ENCODE data around the gene HLA-F.

HLA-F gene

GRCh38 chr6:29752451-29753308, 29.4 kb downstream of the HLA-F start:
- Histone ChIP-seq H3K27ac (ENCODE audit: low read depth, low read length) (no peak overlapping the region), H3K9me3 (ENCODE audit: control insufficient read depth, insufficient read depth, low read depth, low read length) (no peaks in the 10 kb centered on the region), H3K36me3 (ENCODE audit: control insufficient read depth, insufficient read depth, low read length) (no peaks in the 10 kb centered on the region), H3K4me3 (ENCODE audit: low read depth, low read length) (peak overlapping the region; percentile 75), H3K9ac (ENCODE audit: low read length) (peak overlapping the region; percentile 51), H3K4me1 (ENCODE audit: control insufficient read depth, insufficient read depth, low read length) (peaks cover 34% of the 10 kb centered on the region), H3K27me3 (ENCODE audit: control insufficient read depth, insufficient read depth, low read length) (peaks cover 54% of the 10 kb centered on the region)

DNA sequence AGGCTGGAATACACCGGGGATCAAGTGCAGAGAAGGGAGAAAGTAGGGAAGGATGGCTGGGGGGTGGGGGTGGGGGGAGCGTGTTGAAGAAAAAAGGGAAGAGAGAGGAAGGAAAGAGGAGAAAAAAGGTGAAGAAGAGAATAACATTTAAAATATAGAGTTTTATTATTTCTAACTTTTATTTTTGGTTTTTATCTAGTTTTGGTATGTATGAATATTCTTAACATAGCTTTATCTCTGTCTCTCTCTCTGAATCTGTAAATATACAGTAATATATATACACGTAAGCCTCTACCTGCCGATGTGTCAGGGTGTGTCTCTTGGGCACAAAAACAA, 30.0 kb downstream of the HLA-F start:
- peaks cover 48% of the 10 kb centered on the region for H3K27me3 ChIP-seq (ENCODE audit: control insufficient read depth, insufficient read depth, low read length)
- peaks cover 34% of the 10 kb centered on the region for H3K4me1 ChIP-seq (ENCODE audit: control insufficient read depth, insufficient read depth, low read length)
- H3K4me3 ChIP-seq (ENCODE audit: low read depth, low read length), result no peak overlapping the region; the same call in 1 of the 2 replicates
- no peaks in the 10 kb centered on the region for H3K9me3 ChIP-seq (ENCODE audit: control insufficient read depth, insufficient read depth, low read depth, low read length)
- H3K27ac ChIP-seq (ENCODE audit: low read depth, low read length), result no peak overlapping the region
- H3K9ac ChIP-seq (ENCODE audit: low read length), result no peak overlapping the region
- H3K36me3 ChIP-seq (ENCODE audit: control insufficient read depth, insufficient read depth, low read length), result no peaks in the 10 kb centered on the region

DNA sequence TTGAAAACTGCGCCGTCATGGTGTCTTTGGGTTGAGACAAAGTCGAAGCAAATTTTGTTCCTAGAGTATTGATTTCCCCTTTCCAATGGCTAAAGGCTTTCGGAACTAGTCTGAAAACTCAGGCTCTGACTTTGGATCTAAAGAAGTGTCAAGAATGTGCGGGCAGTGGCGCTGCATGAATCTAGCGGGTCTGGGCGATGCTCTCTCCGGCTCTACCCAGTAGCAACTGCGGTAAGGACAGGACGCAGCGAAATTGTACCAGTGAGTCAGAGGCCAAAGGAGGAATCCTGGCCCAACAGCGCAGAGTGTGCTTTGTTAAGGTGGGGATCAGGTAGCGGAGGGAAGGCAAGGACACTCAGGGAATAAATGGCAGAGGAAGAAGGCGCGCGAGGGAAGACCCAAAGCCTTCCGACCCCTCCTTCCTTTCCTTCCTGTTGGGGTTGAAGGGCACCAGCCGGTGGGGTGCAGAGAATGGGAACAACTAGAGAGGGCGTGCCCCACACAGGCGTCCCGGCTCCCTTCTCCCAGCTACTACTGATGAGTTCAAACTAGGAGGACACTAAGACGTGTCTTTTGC, 32.1 kb downstream of the HLA-F start:
- no peak overlapping the region for H3K9ac ChIP-seq (ENCODE audit: low read length)
- H3K9me3 ChIP-seq (ENCODE audit: control insufficient read depth, insufficient read depth, low read depth, low read length), result no peaks in the 10 kb centered on the region
- peaks cover 50% of the 10 kb centered on the region for H3K4me1 ChIP-seq (ENCODE audit: control insufficient read depth, insufficient read depth, low read length)
- H3K36me3 ChIP-seq (ENCODE audit: control insufficient read depth, insufficient read depth, low read length), result no peaks in the 10 kb centered on the region
- H3K27me3 ChIP-seq (ENCODE audit: control insufficient read depth, insufficient read depth, low read length), result peaks cover 28% of the 10 kb centered on the region
- H3K27ac ChIP-seq (ENCODE audit: low read depth, low read length), result no peak overlapping the region
- no peak overlapping the region for H3K4me3 ChIP-seq (ENCODE audit: low read depth, low read length)

DNA sequence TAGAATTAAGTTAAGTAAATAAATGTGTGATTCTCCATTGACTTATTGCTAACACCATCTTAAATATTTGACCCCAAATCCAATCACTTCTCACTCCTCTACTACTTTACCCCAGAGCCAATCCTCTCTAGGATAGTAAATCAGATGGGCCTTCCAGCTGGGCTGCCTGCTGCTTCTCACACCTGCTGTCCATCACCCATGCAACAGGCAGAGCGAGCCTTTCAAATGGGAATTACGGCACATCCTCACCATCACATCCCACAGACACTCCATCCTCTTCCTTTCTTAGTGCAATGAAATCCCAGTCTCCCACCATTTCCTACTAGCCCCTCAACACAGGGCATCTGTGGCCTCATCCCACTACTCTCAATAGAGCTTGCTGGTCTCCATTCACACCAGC, 34.0 kb downstream of the HLA-F start:
- Histone ChIP-seq H3K27ac (ENCODE audit: low read depth, low read length) (no peak overlapping the region), H3K36me3 (ENCODE audit: control insufficient read depth, insufficient read depth, low read length) (no peaks in the 10 kb centered on the region), H3K4me1 (ENCODE audit: control insufficient read depth, insufficient read depth, low read length) (peaks cover 54% of the 10 kb centered on the region), H3K9ac (ENCODE audit: low read length) (peak overlapping the region; percentile 34), H3K9me3 (ENCODE audit: control insufficient read depth, insufficient read depth, low read depth, low read length) (no peaks in the 10 kb centered on the region), H3K4me3 (ENCODE audit: low read depth, low read length) (no peak overlapping the region), H3K27me3 (ENCODE audit: control insufficient read depth, insufficient read depth, low read length) (peaks cover 9% of the 10 kb centered on the region)

GRCh38 chr6:29757701-29758293, 34.6 kb downstream of the HLA-F start:
- Histone ChIP-seq H3K27ac (ENCODE audit: low read depth, low read length) (no peak overlapping the region), H3K4me3 (ENCODE audit: low read depth, low read length) (no peak overlapping the region)

GRCh38 chr6:29758761-29759160, 35.5 kb downstream of the HLA-F start:
- Histone ChIP-seq H3K36me3 (ENCODE audit: control insufficient read depth, insufficient read depth, low read length) (no peaks in the 10 kb centered on the region), H3K4me1 (ENCODE audit: control insufficient read depth, insufficient read depth, low read length) (peaks cover 62% of the 10 kb centered on the region), H3K9ac (ENCODE audit: low read length) (peak overlapping the region; percentile 29), H3K27me3 (ENCODE audit: control insufficient read depth, insufficient read depth, low read length) (peaks cover 6% of the 10 kb centered on the region; the same call in 1 of the 2 replicates), H3K27ac (ENCODE audit: low read depth, low read length) (peak overlapping the region; percentile 69; the same call in 1 of the 2 replicates), H3K4me3 (ENCODE audit: low read depth, low read length) (no peak overlapping the region), H3K9me3 (ENCODE audit: control insufficient read depth, insufficient read depth, low read depth, low read length) (no peaks in the 10 kb centered on the region)

More at GRCh38 chr6:29757701-29758293, 34.6 kb downstream of the HLA-F start:
- Histone ChIP-seq H3K4me1 (ENCODE audit: control insufficient read depth, insufficient read depth, low read length) (peaks cover 58% of the 10 kb centered on the region), H3K9me3 (ENCODE audit: control insufficient read depth, insufficient read depth, low read depth, low read length) (no peaks in the 10 kb centered on the region), H3K36me3 (ENCODE audit: control insufficient read depth, insufficient read depth, low read length) (no peaks in the 10 kb centered on the region), H3K27me3 (ENCODE audit: control insufficient read depth, insufficient read depth, low read length) (peaks cover 6% of the 10 kb centered on the region; the same call in 1 of the 2 replicates), H3K9ac (ENCODE audit: low read length) (peak overlapping the region; percentile 34)

DNA sequence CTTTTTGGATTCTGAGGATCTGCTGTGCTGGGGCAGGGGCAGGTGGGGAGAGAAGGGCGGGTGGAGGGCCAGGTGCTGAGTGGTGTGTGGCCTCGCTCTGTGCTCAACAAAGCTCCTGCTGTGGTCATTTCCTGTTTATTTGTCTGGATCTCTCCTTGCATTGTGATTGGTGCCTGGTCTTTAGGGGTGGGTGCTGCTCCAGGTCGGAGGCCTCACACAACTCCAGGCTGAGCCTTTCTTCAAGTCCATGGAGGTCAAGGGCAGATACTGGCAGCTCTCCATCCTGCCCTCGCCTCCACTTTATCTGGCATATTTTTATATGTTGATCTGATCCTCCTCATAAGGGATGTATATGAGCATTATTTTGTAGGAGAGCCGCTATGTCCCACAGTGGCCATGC, 36.2 kb downstream of the HLA-F start:
- peaks cover 6% of the 10 kb centered on the region; the same call in 1 of the 2 replicates for H3K27me3 ChIP-seq (ENCODE audit: control insufficient read depth, insufficient read depth, low read length)
- H3K36me3 ChIP-seq (ENCODE audit: control insufficient read depth, insufficient read depth, low read length), result no peaks in the 10 kb centered on the region
- peak overlapping the region; percentile 69 for H3K27ac ChIP-seq (ENCODE audit: low read depth, low read length)
- peaks cover 62% of the 10 kb centered on the region for H3K4me1 ChIP-seq (ENCODE audit: control insufficient read depth, insufficient read depth, low read length)
- no peak overlapping the region for H3K4me3 ChIP-seq (ENCODE audit: low read depth, low read length)
- H3K9me3 ChIP-seq (ENCODE audit: control insufficient read depth, insufficient read depth, low read depth, low read length), result no peaks in the 10 kb centered on the region
- H3K9ac ChIP-seq (ENCODE audit: low read length), result no peak overlapping the region

GRCh38 chr6:29760328-29760727, 37.1 kb downstream of the HLA-F start:
- peak overlapping the region; percentile 19 for H3K9ac ChIP-seq (ENCODE audit: low read length)
- H3K4me3 ChIP-seq (ENCODE audit: low read depth, low read length), result no peak overlapping the region
- H3K9me3 ChIP-seq (ENCODE audit: control insufficient read depth, insufficient read depth, low read depth, low read length), result no peaks in the 10 kb centered on the region
- peak overlapping the region; percentile 44 for H3K27ac ChIP-seq (ENCODE audit: low read depth, low read length)
- H3K4me1 ChIP-seq (ENCODE audit: control insufficient read depth, insufficient read depth, low read length), result peaks cover 61% of the 10 kb centered on the region
- H3K27me3 ChIP-seq (ENCODE audit: control insufficient read depth, insufficient read depth, low read length), result peaks cover 6% of the 10 kb centered on the region; the same call in 1 of the 2 replicates
- H3K36me3 ChIP-seq (ENCODE audit: control insufficient read depth, insufficient read depth, low read length), result no peaks in the 10 kb centered on the region

DNA sequence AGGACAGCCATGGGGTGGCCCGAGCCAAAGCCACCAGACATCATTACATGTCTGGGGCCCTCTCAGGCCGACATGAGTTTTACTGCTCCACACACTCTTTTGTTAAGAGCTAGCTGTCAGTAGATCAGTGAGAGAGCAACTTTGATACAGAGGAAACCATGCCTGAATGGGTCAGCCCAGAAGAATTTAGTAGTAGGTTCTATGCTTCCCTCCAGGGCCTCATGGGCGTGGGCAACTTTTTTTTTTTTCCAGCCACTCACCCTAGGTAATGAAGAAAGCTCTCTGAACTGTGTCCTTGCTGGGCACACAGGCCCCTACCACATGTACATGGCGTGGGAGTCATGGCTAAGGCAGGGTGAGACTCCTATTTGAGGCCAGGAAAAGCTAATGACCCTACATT, 38.8 kb downstream of the HLA-F start:
- H3K4me3 ChIP-seq (ENCODE audit: low read depth, low read length), result no peak overlapping the region
- H3K36me3 ChIP-seq (ENCODE audit: control insufficient read depth, insufficient read depth, low read length), result no peaks in the 10 kb centered on the region
- peaks cover 13% of the 10 kb centered on the region for H3K27me3 ChIP-seq (ENCODE audit: control insufficient read depth, insufficient read depth, low read length)
- no peak overlapping the region for H3K9ac ChIP-seq (ENCODE audit: low read length)
- H3K4me1 ChIP-seq (ENCODE audit: control insufficient read depth, insufficient read depth, low read length), result peaks cover 44% of the 10 kb centered on the region
- no peaks in the 10 kb centered on the region for H3K9me3 ChIP-seq (ENCODE audit: control insufficient read depth, insufficient read depth, low read depth, low read length)
- H3K27ac ChIP-seq (ENCODE audit: low read depth, low read length), result no peak overlapping the region

DNA sequence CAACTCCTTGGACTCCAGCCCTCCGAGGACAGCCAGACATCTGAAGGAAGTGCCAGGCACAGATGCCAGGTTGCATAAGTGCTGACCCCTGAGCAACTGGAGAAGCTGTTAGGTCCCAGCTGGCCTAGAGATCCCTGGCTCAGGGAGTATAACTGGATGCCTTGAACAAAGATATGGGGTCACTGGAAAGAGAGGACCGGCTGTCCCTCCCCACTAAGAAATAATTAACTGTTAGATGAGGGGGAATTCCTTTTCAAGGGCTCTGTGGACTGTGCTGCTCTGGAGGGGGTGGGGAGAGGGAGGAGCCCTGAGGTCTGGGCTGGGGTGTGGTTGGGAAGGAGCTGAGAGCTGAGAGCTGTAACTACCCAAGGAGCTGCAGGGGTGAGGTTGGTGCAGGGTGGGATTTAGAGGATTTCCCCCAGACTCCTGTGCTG, 39.6 kb downstream of the HLA-F start:
- Histone ChIP-seq H3K4me1 (ENCODE audit: control insufficient read depth, insufficient read depth, low read length) (peaks cover 38% of the 10 kb centered on the region), H3K4me3 (ENCODE audit: low read depth, low read length) (no peak overlapping the region), H3K27ac (ENCODE audit: low read depth, low read length) (no peak overlapping the region), H3K9me3 (ENCODE audit: control insufficient read depth, insufficient read depth, low read depth, low read length) (no peaks in the 10 kb centered on the region), H3K36me3 (ENCODE audit: control insufficient read depth, insufficient read depth, low read length) (no peaks in the 10 kb centered on the region), H3K9ac (ENCODE audit: low read length) (no peak overlapping the region), H3K27me3 (ENCODE audit: control insufficient read depth, insufficient read depth, low read length) (peaks cover 15% of the 10 kb centered on the region)

All from HUES6 (cell line).